H1 (cell line): Measurements from ENCODE around the gene GMPR2. TPM values are rescaled to one million over a fixed set of nuclear protein-coding genes. Genes with fewer than 3 reads are reported as not detected.

Experiments
- BACH1 ChIP-seq: IDR thresholded peaks from 2 replicates; pipeline ENCODE4 v1.6.1; 2012; ENCODE audit warnings: low read length, improper control_type of control experiment
- CREB1 ChIP-seq: IDR thresholded peaks from 2 replicates; pipeline ENCODE4 v1.6.1; 2012; ENCODE audit warnings: inconsistent platforms
- RNF2 ChIP-seq: fragments of 200-900, 300-1000 bp; sonication (generic); IDR thresholded peaks from 2 replicates; pipeline ENCODE4 v1.7.1; 2016; ENCODE audit warnings: borderline replicate concordance, low read depth, mild to moderate bottlenecking, antibody characterized with exemption, low read length; ENCODE audit not compliant: poor library complexity, severe bottlenecking; ENCODE audit errors: missing control alignments
- RXRA ChIP-seq: IDR thresholded peaks from 2 replicates; pipeline ENCODE4 v1.6.1; 2011; ENCODE audit warnings: low read depth, mild to moderate bottlenecking, low read length, moderate library complexity; ENCODE audit not compliant: insufficient read depth
- polyA plus RNA-seq, 7 experiments: library from polyadenylated mRNA; depleted of rRNA in 3 of 7; stranded (reverse) in 5 of 7; unstranded in 2 of 7; fragments of >200 nt in 5 of 7; fragments of 200-250 nt in 2 of 7; gene quantifications; 1 replicate in 5 of 7; 2 replicates in 1 of 7; 4 replicates in 1 of 7; pipeline versions ENCODE4 v1.2.1 to v1.2.3, GENCODE V29; 2011 to 2013; ENCODE audit warnings: missing spikeins in 2 of 7, mixed read lengths in 2 of 7
- total RNA-seq: library from RNA; stranded (reverse); fragmentation: NEBNext Ultra II Directional; extraction: Animal tissue kit (Norgen Biotek cat#: 25700); gene quantifications from 2 replicates; pipeline ENCODE4 v1.2.1, GENCODE V29; 2021
- TF ChIP-seq, protein P1 (sequence below): IDR thresholded peaks from 2 replicates; pipeline ENCODE4 v1.6.1; 2012; ENCODE audit warnings: low read length, inconsistent platforms
- TF ChIP-seq, protein P2 (sequence below): IDR thresholded peaks from 2 replicates; pipeline ENCODE4 v1.6.1; 2011; ENCODE audit warnings: low read depth, mild to moderate bottlenecking, low read length; ENCODE audit not compliant: insufficient read depth

GMPR2 gene
- total and polyA plus RNA-seq, 2 of the 8 experiments (the other 6 are each of a cell fraction or from before 2014, with no cell fraction given), result 61.6 to 85.3 TPM

DNA sequence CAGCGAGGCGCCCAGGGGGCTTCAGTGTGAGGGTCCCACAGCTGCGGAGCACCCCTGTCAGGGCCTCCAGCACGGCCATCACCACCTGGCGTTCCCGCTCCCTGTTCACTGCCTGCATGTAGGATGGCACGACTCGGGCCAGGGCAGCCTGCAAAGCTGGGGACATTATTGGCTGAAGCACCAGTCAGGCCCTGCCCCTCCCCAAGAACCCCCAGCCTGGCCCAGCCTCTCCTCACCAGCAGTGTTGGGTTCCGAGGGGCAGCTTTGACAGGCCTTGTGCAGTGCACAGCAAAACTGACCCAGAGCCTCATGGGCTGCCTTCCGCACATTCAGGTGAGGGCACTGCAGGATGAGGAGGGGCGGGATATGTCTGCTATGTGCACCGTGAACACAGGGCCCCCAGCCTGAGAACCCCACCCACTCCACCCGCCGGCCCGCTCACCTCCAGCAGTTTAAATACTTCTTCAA lies 49.7 kb upstream of the GMPR2 start (continued):
- TF ChIP-seq, protein P1, sequence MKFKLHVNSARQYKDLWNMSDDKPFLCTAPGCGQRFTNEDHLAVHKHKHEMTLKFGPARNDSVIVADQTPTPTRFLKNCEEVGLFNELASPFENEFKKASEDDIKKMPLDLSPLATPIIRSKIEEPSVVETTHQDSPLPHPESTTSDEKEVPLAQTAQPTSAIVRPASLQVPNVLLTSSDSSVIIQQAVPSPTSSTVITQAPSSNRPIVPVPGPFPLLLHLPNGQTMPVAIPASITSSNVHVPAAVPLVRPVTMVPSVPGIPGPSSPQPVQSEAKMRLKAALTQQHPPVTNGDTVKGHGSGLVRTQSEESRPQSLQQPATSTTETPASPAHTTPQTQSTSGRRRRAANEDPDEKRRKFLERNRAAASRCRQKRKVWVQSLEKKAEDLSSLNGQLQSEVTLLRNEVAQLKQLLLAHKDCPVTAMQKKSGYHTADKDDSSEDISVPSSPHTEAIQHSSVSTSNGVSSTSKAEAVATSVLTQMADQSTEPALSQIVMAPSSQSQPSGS, result no peak
- TF ChIP-seq, protein P2, sequence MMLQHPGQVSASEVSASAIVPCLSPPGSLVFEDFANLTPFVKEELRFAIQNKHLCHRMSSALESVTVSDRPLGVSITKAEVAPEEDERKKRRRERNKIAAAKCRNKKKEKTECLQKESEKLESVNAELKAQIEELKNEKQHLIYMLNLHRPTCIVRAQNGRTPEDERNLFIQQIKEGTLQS, result no peak
- TF ChIP-seq BACH1 (no peak), RNF2 (no peak), RXRA (no peak), CREB1 (no peak)
